Neural progenitor cell (in vitro differentiated cells): ENCODE data around the gene ESPNL. TPM values are rescaled to one million over a fixed set of nuclear protein-coding genes. Genes with fewer than 3 reads are reported as not detected.

Source experiments
- DNase-seq: peaks from one replicate; pipeline ENCODE4 v3.0.0-alpha.2; 2016; ENCODE audit warnings: low spot score
- H2AFZ ChIP-seq: fragments of 200-600 bp; sonication (generic); replicated peaks from 2 replicates; pipeline ENCODE4 v1.6.1; 2016; ENCODE audit warnings: antibody characterized with exemption
- H3F3A ChIP-seq: fragments of 200-600 bp; sonication (generic); 2 replicates; pipeline ENCODE4 v1.6.1; 2016; ENCODE audit warnings: antibody characterized with exemption, low read depth
- H3K27ac ChIP-seq: fragments of 200-600 bp; sonication (generic); 2 replicates; pipeline ENCODE4 v1.5.1; 2016; ENCODE audit warnings: mild to moderate bottlenecking
- H3K27me3 ChIP-seq: fragments of 200-600 bp; sonication (generic); 2 replicates; pipeline ENCODE4 v1.6.1; 2016; ENCODE audit warnings: mild to moderate bottlenecking, moderate library complexity
- H3K36me3 ChIP-seq: fragments of 200-600 bp; sonication (generic); 2 replicates; pipeline ENCODE4 v1.5.1; 2016
- H3K4me1 ChIP-seq: fragments of 200-600 bp; sonication (generic); 2 replicates; pipeline ENCODE4 v1.6.1; 2016; ENCODE audit warnings: mixed run types
- H3K4me2 ChIP-seq: fragments of 200-600 bp; sonication (generic); 2 replicates; pipeline ENCODE4 v1.6.1; 2016
- H3K4me3 ChIP-seq: fragments of 200-600 bp; sonication (generic); 2 replicates; pipeline ENCODE4 v1.5.1; 2016
- H3K79me2 ChIP-seq: fragments of 200-600 bp; sonication (generic); 2 replicates; pipeline ENCODE4 v1.6.1; 2016; ENCODE audit warnings: low read depth
- H3K9ac ChIP-seq: fragments of 200-600 bp; sonication (generic); 2 replicates; pipeline ENCODE4 v1.6.1; 2016
- H3K9me3 ChIP-seq: fragments of 200-600 bp; sonication (generic); 2 replicates; pipeline ENCODE4 v1.5.1; 2016; ENCODE audit warnings: low read depth
- H4K20me1 ChIP-seq: fragments of 200-600 bp; sonication (generic); 2 replicates; pipeline ENCODE4 v1.6.1; 2016; ENCODE audit warnings: low read depth
- H3K27ac Mint-ChIP-seq: 3 replicates; pipeline ENCODE4 v1.8.0; 2021; ENCODE audit warnings: mixed read lengths
- H3K27me3 Mint-ChIP-seq: 2 replicates; pipeline ENCODE4 v1.8.0; 2022; ENCODE audit warnings: low read depth, mild to moderate bottlenecking, inconsistent platforms, moderate library complexity, mixed read lengths; ENCODE audit not compliant: insufficient read depth
- H3K36me3 Mint-ChIP-seq: 3 replicates; pipeline ENCODE4 v1.8.0; 2021; ENCODE audit warnings: mixed read lengths
- H3K4me1 Mint-ChIP-seq: 3 replicates; pipeline ENCODE4 v1.8.0; 2021; ENCODE audit warnings: mixed read lengths
- H3K4me3 Mint-ChIP-seq: 3 replicates; pipeline ENCODE4 v1.8.0; 2021; ENCODE audit warnings: mild to moderate bottlenecking, moderate library complexity, mixed read lengths
- H3K9me3 Mint-ChIP-seq: 3 replicates; pipeline ENCODE4 v1.8.0; 2020; ENCODE audit warnings: mixed read lengths
- CTCF ChIP-seq: fragments of 200-600 bp; sonication (generic); IDR thresholded peaks from 2 replicates; pipeline ENCODE4 v1.5.1; 2017; ENCODE audit warnings: antibody characterized with exemption, mild to moderate bottlenecking
- EZH2 ChIP-seq: fragments of 200-600 bp; sonication (generic); IDR thresholded peaks from 2 replicates; pipeline ENCODE4 v1.6.1; 2017; ENCODE audit warnings: antibody characterized with exemption, mild to moderate bottlenecking, moderate library complexity
- EZH2phosphoT487 ChIP-seq: fragments of 200-600 bp; sonication (generic); IDR thresholded peaks from 2 replicates; pipeline ENCODE4 v1.6.1; 2017; ENCODE audit warnings: antibody characterized with exemption
- total RNA-seq: library from RNA; depleted of rRNA; stranded (reverse); fragments of >200 nt; gene quantifications from 2 replicates; pipeline ENCODE4 v1.2.3, GENCODE V29; 2015; ENCODE audit warnings: low replicate concordance

The ESPNL gene
- total RNA-seq, 1 donor from 2014 or later, result 0.58 TPM

GRCh38 chr2:238123218-238123971, 23.3 kb downstream of the ESPNL start:
- no peak overlapping the region for H2AFZ ChIP-seq
- Mint-ChIP-seq H3K9me3 (no peaks in the 10 kb centered on the region), H3K4me1 (no peaks in the 10 kb centered on the region), H3K27ac (no peak overlapping the region), H3K4me3 (no peak overlapping the region), H3K27me3 (peaks cover 2% of the 10 kb centered on the region), H3K36me3 (no peaks in the 10 kb centered on the region)
- H3K36me3 ChIP-seq, result no peaks in the 10 kb centered on the region
- no peak overlapping the region for H3K9ac ChIP-seq
- no peak overlapping the region for H3K27ac ChIP-seq
- H3K4me2 ChIP-seq, result no peak overlapping the region
- TF ChIP-seq EZH2phosphoT487 (no peak), EZH2 (no peak), CTCF (no peak)
- H3K4me1 ChIP-seq, result peaks cover 7% of the 10 kb centered on the region
- no peaks in the 10 kb centered on the region for H4K20me1 ChIP-seq
- H3K9me3 ChIP-seq, result no peaks in the 10 kb centered on the region
- H3K4me3 ChIP-seq, result no peak overlapping the region
- peaks cover 9% of the 10 kb centered on the region for H3F3A ChIP-seq
- no peak for DNase-seq
- no peaks in the 10 kb centered on the region for H3K79me2 ChIP-seq
- H3K27me3 ChIP-seq, result peaks cover 5% of the 10 kb centered on the region

DNA sequence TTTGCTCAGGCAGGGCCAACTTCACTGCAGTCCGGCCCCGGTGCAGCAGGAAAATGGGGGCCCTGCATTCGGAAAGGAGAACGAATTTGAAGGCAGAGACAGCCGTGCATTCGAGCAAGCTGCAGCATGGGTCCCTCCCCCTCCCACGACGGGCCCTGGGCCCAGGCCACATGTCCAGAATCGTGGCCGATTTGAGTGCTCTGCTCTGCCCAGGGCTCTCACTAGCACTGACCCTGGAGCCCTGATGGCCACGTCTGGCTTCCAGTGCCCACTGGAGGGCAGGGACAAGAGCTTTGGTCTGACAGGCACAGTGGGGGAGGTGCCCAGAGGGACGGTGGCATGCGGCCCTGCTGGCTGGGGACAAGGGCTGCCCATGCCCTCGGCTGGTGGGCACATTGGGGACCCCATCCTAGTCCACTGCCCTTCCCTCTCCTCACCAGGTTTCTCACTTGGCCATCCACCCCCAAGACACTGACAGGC, 23.9 kb downstream of the ESPNL start:
- H3K27ac Mint-ChIP-seq, result no peak overlapping the region
- Histone ChIP-seq H3K79me2 (no peaks in the 10 kb centered on the region), H3F3A (peaks cover 9% of the 10 kb centered on the region), H4K20me1 (no peaks in the 10 kb centered on the region), H2AFZ (no peak overlapping the region), H3K9ac (no peak overlapping the region), H3K4me1 (peaks cover 7% of the 10 kb centered on the region), H3K27ac (no peak overlapping the region), H3K4me2 (no peak overlapping the region), H3K9me3 (no peaks in the 10 kb centered on the region), H3K4me3 (no peak overlapping the region), H3K36me3 (no peaks in the 10 kb centered on the region), H3K27me3 (no peaks in the 10 kb centered on the region)
- TF ChIP-seq EZH2 (no peak), EZH2phosphoT487 (no peak), CTCF (no peak)
- H3K4me3 Mint-ChIP-seq, result no peak overlapping the region
- H3K4me1 Mint-ChIP-seq, result no peaks in the 10 kb centered on the region
- H3K9me3 Mint-ChIP-seq, result no peaks in the 10 kb centered on the region
- no peak for DNase-seq
- no peaks in the 10 kb centered on the region for H3K36me3 Mint-ChIP-seq
- peaks cover 2% of the 10 kb centered on the region for H3K27me3 Mint-ChIP-seq

DNA sequence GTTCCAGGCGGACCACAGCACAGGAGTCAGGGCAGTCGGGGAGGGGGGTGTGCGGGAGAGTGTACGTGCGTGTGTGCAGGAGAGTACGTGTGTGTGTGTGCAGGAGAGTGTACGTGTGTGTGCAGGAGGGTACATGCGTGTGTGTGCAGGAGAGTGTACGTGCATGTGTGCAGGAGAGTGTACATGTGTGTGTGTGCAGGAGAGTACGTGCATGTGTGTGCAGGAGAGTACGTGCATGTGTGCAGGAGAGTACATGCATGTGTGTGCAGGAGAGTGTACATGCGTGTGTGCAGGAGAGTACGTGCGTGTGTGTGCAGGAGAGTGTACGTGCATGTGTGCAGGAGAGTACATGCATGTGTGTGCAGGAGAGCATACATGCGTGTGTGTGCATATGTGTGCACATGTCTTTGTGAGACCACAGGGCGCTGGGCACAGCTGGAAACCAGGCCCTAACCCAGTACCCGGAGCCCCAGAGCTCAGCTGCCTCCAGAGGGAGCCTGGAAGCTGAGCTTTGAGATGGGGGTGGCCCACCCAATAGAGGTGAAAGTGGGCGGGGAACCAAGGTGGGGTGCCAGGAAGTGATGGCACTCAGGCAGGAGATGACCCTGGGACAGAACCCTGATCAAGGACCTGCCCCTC, 24.5 kb downstream of the ESPNL start:
- Mint-ChIP-seq H3K9me3 (no peaks in the 10 kb centered on the region), H3K4me3 (no peak overlapping the region), H3K4me1 (no peaks in the 10 kb centered on the region), H3K36me3 (no peaks in the 10 kb centered on the region), H3K27ac (no peak overlapping the region), H3K27me3 (peaks cover 2% of the 10 kb centered on the region)
- TF ChIP-seq EZH2phosphoT487, result no peak
- Histone ChIP-seq H3K36me3 (no peaks in the 10 kb centered on the region), H4K20me1 (no peaks in the 10 kb centered on the region), H2AFZ (no peak overlapping the region), H3K27ac (no peak overlapping the region), H3K4me2 (no peak overlapping the region), H3K9me3 (no peaks in the 10 kb centered on the region), H3K79me2 (no peaks in the 10 kb centered on the region), H3K4me1 (peaks cover 7% of the 10 kb centered on the region), H3K27me3 (no peaks in the 10 kb centered on the region), H3K4me3 (no peak overlapping the region), H3F3A (peaks cover 9% of the 10 kb centered on the region), H3K9ac (no peak overlapping the region)
- no peak for DNase-seq
